Endothelial cell (in vitro differentiated cells): Measurements from ENCODE around the gene CHST13. TPM values are rescaled to one million over a fixed set of nuclear protein-coding genes. Genes with fewer than 3 reads are reported as not detected.

Source experiments
- DNase-seq: peaks from one replicate; pipeline ENCODE4 v3.0.0; 2021; ENCODE audit warnings: low spot score
- H3K27ac Mint-ChIP-seq: one replicate; pipeline ENCODE4 v1.8.0; 2021; ENCODE audit warnings: mixed read lengths, inconsistent platforms; ENCODE audit not compliant: unreplicated experiment
- H3K27me3 Mint-ChIP-seq: one replicate; pipeline ENCODE4 v1.8.0; 2021; ENCODE audit warnings: mild to moderate bottlenecking, moderate library complexity, mixed read lengths, inconsistent platforms; ENCODE audit not compliant: unreplicated experiment
- H3K36me3 Mint-ChIP-seq: one replicate; pipeline ENCODE4 v1.8.0; 2021; ENCODE audit warnings: mild to moderate bottlenecking, low read depth, mixed read lengths, inconsistent platforms; ENCODE audit not compliant: unreplicated experiment
- H3K4me1 Mint-ChIP-seq: one replicate; pipeline ENCODE4 v1.8.0; 2021; ENCODE audit warnings: mild to moderate bottlenecking, mixed read lengths, inconsistent platforms; ENCODE audit not compliant: unreplicated experiment
- H3K4me3 Mint-ChIP-seq: one replicate; pipeline ENCODE4 v1.8.0; 2021; ENCODE audit warnings: mild to moderate bottlenecking, mixed read lengths, inconsistent platforms; ENCODE audit not compliant: unreplicated experiment
- H3K9me3 Mint-ChIP-seq: one replicate; pipeline ENCODE4 v1.8.0; 2021; ENCODE audit warnings: mixed read lengths, inconsistent platforms; ENCODE audit not compliant: unreplicated experiment
- CTCF ChIP-seq: fragments of 200-600 bp; sonication (generic); IDR thresholded peaks from one replicate; pipeline ENCODE4 v1.5.0; 2021; ENCODE audit warnings: antibody characterized with exemption; ENCODE audit not compliant: unreplicated experiment
- total RNA-seq: library from RNA; stranded (reverse); fragmentation: NEBNext Ultra II Directional; extraction: Animal tissue kit (Norgen Biotek cat#: 25700); gene quantifications from one replicate; pipeline ENCODE4 v1.2.1, GENCODE V29; 2021; ENCODE audit not compliant: unreplicated experiment

Gene CHST13
- total RNA-seq, 1 donor from 2014 or later = not detected

GRCh38 chr3:126527455-126528211 lies 3.7 kb downstream of the CHST13 start:
- peaks cover 8% of the 10 kb centered on the region for H3K4me1 Mint-ChIP-seq
- H3K4me3 Mint-ChIP-seq = no peak overlapping the region
- DNase-seq = no peak
- no peak for TF ChIP-seq CTCF
- peaks cover 6% of the 10 kb centered on the region for H3K27me3 Mint-ChIP-seq
- no peak overlapping the region for H3K27ac Mint-ChIP-seq
- H3K36me3 Mint-ChIP-seq = peaks cover 4% of the 10 kb centered on the region
- no peaks in the 10 kb centered on the region for H3K9me3 Mint-ChIP-seq

- no peak for TF ChIP-seq CTCF
- Mint-ChIP-seq H3K4me1 (peaks cover 8% of the 10 kb centered on the region), H3K36me3 (peaks cover 4% of the 10 kb centered on the region), H3K27ac (no peak overlapping the region), H3K9me3 (no peaks in the 10 kb centered on the region), H3K4me3 (no peak overlapping the region), H3K27me3 (peaks cover 1% of the 10 kb centered on the region)
- DNase-seq = no peak
Observed at GRCh38 chr3:126528419-126528799, 4.5 kb downstream of the CHST13 start.

GRCh38 chr3:126528800-126529541 lies 5.0 kb downstream of the CHST13 start:
- peaks cover 1% of the 10 kb centered on the region for H3K27me3 Mint-ChIP-seq
- DNase-seq = no peak

GRCh38 chr3:126529585-126530170 lies 5.7 kb downstream of the CHST13 start:
- no peaks in the 10 kb centered on the region for H3K9me3 Mint-ChIP-seq
- DNase-seq = no peak
- no peak for TF ChIP-seq CTCF
- H3K4me3 Mint-ChIP-seq = no peak overlapping the region
- H3K4me1 Mint-ChIP-seq = peaks cover 13% of the 10 kb centered on the region
- H3K36me3 Mint-ChIP-seq = peaks cover 4% of the 10 kb centered on the region
- H3K27ac Mint-ChIP-seq = no peak overlapping the region
- peaks cover 5% of the 10 kb centered on the region for H3K27me3 Mint-ChIP-seq

More at GRCh38 chr3:126528800-126529541, 5.0 kb downstream of the CHST13 start:
- H3K4me3 Mint-ChIP-seq = no peak overlapping the region
- peaks cover 4% of the 10 kb centered on the region for H3K36me3 Mint-ChIP-seq
- peaks cover 13% of the 10 kb centered on the region for H3K4me1 Mint-ChIP-seq
- no peaks in the 10 kb centered on the region for H3K9me3 Mint-ChIP-seq
- no peak overlapping the region for H3K27ac Mint-ChIP-seq
- no peak for TF ChIP-seq CTCF
